Mesenchymal stem cell (in vitro differentiated cells and primary cell): Measurements from ENCODE around the gene KSR1.

Source experiments
- DNase-seq: peaks from one replicate; pipeline ENCODE4 v3.0.0-alpha.2; 2013
- H2AFZ ChIP-seq: one replicate; pipeline ENCODE4 v1.6.1; 2013; ENCODE audit warnings: low read depth, mild to moderate bottlenecking, control low read depth, inconsistent platforms, low read length, moderate library complexity
- H2AK5ac ChIP-seq: 2 replicates; pipeline ENCODE4 v1.6.1; 2013; ENCODE audit warnings: low read length, moderate library complexity, mild to moderate bottlenecking, inconsistent platforms; ENCODE audit not compliant: severe bottlenecking
- H2BK120ac ChIP-seq: one replicate; pipeline ENCODE4 v1.6.1; 2013; ENCODE audit warnings: low read depth, mild to moderate bottlenecking, inconsistent platforms, low read length, moderate library complexity
- H2BK12ac ChIP-seq, 2 experiments: one replicate each; pipeline ENCODE4 v1.6.1; 2013; ENCODE audit warnings: inconsistent platforms in 2 of 2, low read length in 2 of 2, mild to moderate bottlenecking in 2 of 2, moderate library complexity in 2 of 2, control low read depth in 1 of 2
- H2BK15ac ChIP-seq: one replicate; pipeline ENCODE4 v1.6.1; 2013; ENCODE audit warnings: mild to moderate bottlenecking, low read depth, inconsistent platforms; ENCODE audit not compliant: poor library complexity, severe bottlenecking
- H2BK5ac ChIP-seq: 2 replicates; pipeline ENCODE4 v1.6.1; 2013; ENCODE audit warnings: low read depth, mild to moderate bottlenecking, low read length, control low read depth, inconsistent platforms; ENCODE audit not compliant: poor library complexity, severe bottlenecking
- H3K14ac ChIP-seq, 2 experiments: one replicate each; pipeline ENCODE4 v1.6.1; 2013; ENCODE audit warnings: inconsistent platforms in 2 of 2, low read length in 2 of 2, control low read depth in 1 of 2, mild to moderate bottlenecking in 1 of 2, moderate library complexity in 1 of 2
- H3K18ac ChIP-seq, 2 experiments: one replicate each; pipeline ENCODE4 v1.6.1; 2013; ENCODE audit warnings: inconsistent platforms in 2 of 2, low read length in 2 of 2, control low read depth in 1 of 2, low read depth in 1 of 2, mild to moderate bottlenecking in 1 of 2
- H3K23ac ChIP-seq, 2 experiments: one replicate each; pipeline ENCODE4 v1.6.1; 2013; ENCODE audit warnings: inconsistent platforms in 2 of 2, low read length in 2 of 2, mild to moderate bottlenecking in 2 of 2, moderate library complexity in 2 of 2, control low read depth in 1 of 2
- H3K27ac ChIP-seq: 2 replicates; pipeline ENCODE4 v1.5.1; 2013; ENCODE audit warnings: mild to moderate bottlenecking, moderate library complexity, low read length, control low read depth, inconsistent platforms; ENCODE audit not compliant: poor library complexity, severe bottlenecking
- H3K27me3 ChIP-seq, 2 experiments: 2 replicates each; pipeline versions ENCODE4 v1.6.1 to v1.7.0; 2013; ENCODE audit warnings: low read length in 2 of 2, mild to moderate bottlenecking in 2 of 2, moderate library complexity in 2 of 2, control low read depth in 1 of 2, inconsistent platforms in 1 of 2; ENCODE audit not compliant: control insufficient read depth in 1 of 2, insufficient read depth in 1 of 2
- H3K36me3 ChIP-seq, 2 experiments: 2 replicates each; pipeline versions ENCODE4 v1.6.1 to v1.7.0; 2013; ENCODE audit warnings: low read length in 2 of 2, control low read depth in 1 of 2, inconsistent platforms in 1 of 2, low read depth in 1 of 2, mild to moderate bottlenecking in 1 of 2; ENCODE audit not compliant: insufficient read depth in 2 of 2, control insufficient read depth in 1 of 2
- H3K4ac ChIP-seq, 2 experiments: one replicate each; pipeline ENCODE4 v1.6.1; 2013; ENCODE audit warnings: inconsistent platforms in 2 of 2, low read length in 2 of 2, mild to moderate bottlenecking in 2 of 2, moderate library complexity in 2 of 2, control low read depth in 1 of 2, low read depth in 1 of 2
- H3K4me1 ChIP-seq: 2 replicates; pipeline ENCODE4 v1.6.1; 2013; ENCODE audit warnings: low read depth, low read length, control low read depth; ENCODE audit not compliant: control insufficient read depth, insufficient read depth
- H3K4me2 ChIP-seq: 2 replicates; pipeline ENCODE4 v1.6.1; 2013; ENCODE audit warnings: low read length, mild to moderate bottlenecking, inconsistent platforms; ENCODE audit not compliant: poor library complexity, severe bottlenecking
- H3K4me3 ChIP-seq, 2 experiments: 2 replicates each; pipeline versions ENCODE4 v1.5.1 to v1.7.0; 2013; ENCODE audit warnings: low read length in 2 of 2, mild to moderate bottlenecking in 2 of 2, control low read depth in 1 of 2, low read depth in 1 of 2; ENCODE audit not compliant: insufficient read depth in 1 of 2
- H3K79me1 ChIP-seq: replicated peaks from 2 replicates; pipeline ENCODE4 v1.6.1; 2013; ENCODE audit warnings: mild to moderate bottlenecking, control low read depth, low read length, inconsistent platforms; ENCODE audit not compliant: poor library complexity, severe bottlenecking
- H3K9ac ChIP-seq: 2 replicates; pipeline ENCODE4 v1.7.0; 2013; ENCODE audit warnings: mild to moderate bottlenecking, low read length, moderate library complexity
- H3K9me3 ChIP-seq: 2 replicates; pipeline ENCODE4 v1.7.0; 2013; ENCODE audit warnings: mild to moderate bottlenecking, low read length; ENCODE audit not compliant: control insufficient read depth
- H4K8ac ChIP-seq: one replicate; pipeline ENCODE4 v1.6.1; 2013; ENCODE audit warnings: inconsistent platforms, mild to moderate bottlenecking, low read length, moderate library complexity
- H4K91ac ChIP-seq: one replicate; pipeline ENCODE4 v1.6.1; 2013; ENCODE audit warnings: mild to moderate bottlenecking, low read length, inconsistent platforms
- WGBS: methylation state at CpG from one replicate; pipeline ENCODE4 v1.1.7; 2013; ENCODE audit warnings: mixed read lengths; 5-methylcytosine and 5-hydroxymethylcytosine counted together

The KSR1 gene

GRCh38 chr17:27533874-27534815 lies 77.9 kb downstream of the KSR1 start:
- Histone ChIP-seq H4K91ac (peak overlapping the region; percentile 73), H3K23ac (no peak overlapping the region), H3K14ac (peak overlapping the region in 1 of 2 experiments; percentile 95), H2AK5ac (peak overlapping the region; percentile 97), H2BK15ac (peak overlapping the region; percentile 40), H2AFZ (no peak overlapping the region), H3K4me3 (no peak overlapping the region), H3K27me3 (no peaks in the 10 kb centered on the region), H3K36me3 (no peaks in the 10 kb centered on the region), H3K4ac (peak overlapping the region; percentile 7 to 81), H2BK12ac (peak overlapping the region; percentile 34 to 92), H3K4me1 (peaks cover 55% of the 10 kb centered on the region), H2BK120ac (peak overlapping the region; percentile 23), H4K8ac (peak overlapping the region; percentile 35), H3K18ac (peak overlapping the region; percentile 75 to 89), H3K9me3 (no peaks in the 10 kb centered on the region), H3K4me2 (peak overlapping the region; percentile 5), H2BK5ac (peak overlapping the region; percentile 66), H3K79me1 (peaks cover 27% of the 10 kb centered on the region), H3K9ac (no peak overlapping the region), H3K27ac (peak overlapping the region; percentile 85)
- WGBS = 52% methylated on average over 13 of the region's 14 CpGs
- peak; percentile 88 for DNase-seq

- H3K4me1 ChIP-seq = peaks cover 62% of the 10 kb centered on the region
- H3K18ac ChIP-seq = peak overlapping the region; percentile 78 to 91
- H3K4me3 ChIP-seq = no peak overlapping the region
- no peak overlapping the region for H2BK15ac ChIP-seq
- peak overlapping the region; percentile 65 to 89 for H2BK12ac ChIP-seq
- peak overlapping the region; percentile 4 for H3K9ac ChIP-seq
- peak overlapping the region; percentile 65 to 67 for H3K4ac ChIP-seq
- H3K36me3 ChIP-seq = no peaks in the 10 kb centered on the region
- 47% methylated on average over 10 of the region's 12 CpGs for WGBS
- H3K14ac ChIP-seq = peak overlapping the region in 1 of 2 experiments; percentile 32
- no peaks in the 10 kb centered on the region for H3K27me3 ChIP-seq
- H3K4me2 ChIP-seq = peak overlapping the region; percentile 13
- no peak overlapping the region for H2AFZ ChIP-seq
- H3K9me3 ChIP-seq = no peaks in the 10 kb centered on the region
- peak overlapping the region; percentile 85 for H3K27ac ChIP-seq
- DNase-seq = peak; percentile 59
- peak overlapping the region; percentile 86 for H4K91ac ChIP-seq
- H2BK5ac ChIP-seq = peak overlapping the region; percentile 26
- H3K23ac ChIP-seq = no peak overlapping the region
- peak overlapping the region; percentile 97 for H2AK5ac ChIP-seq
- peak overlapping the region; percentile 57 for H4K8ac ChIP-seq
- peak overlapping the region; percentile 44 for H2BK120ac ChIP-seq
- H3K79me1 ChIP-seq = peaks cover 29% of the 10 kb centered on the region
Measured at GRCh38 chr17:27535178-27535928, 79.1 kb downstream of the KSR1 start.

GRCh38 chr17:27535975-27536374 lies 79.7 kb downstream of the KSR1 start:
- Histone ChIP-seq H3K4me2 (no peak overlapping the region), H3K4me3 (no peak overlapping the region), H2BK120ac (peak overlapping the region; percentile 44), H3K79me1 (peaks cover 28% of the 10 kb centered on the region), H2BK5ac (peak overlapping the region; percentile 26), H3K18ac (peak overlapping the region; percentile 78 to 91), H3K14ac (peak overlapping the region in 1 of 2 experiments; percentile 32), H2BK12ac (peak overlapping the region; percentile 65 to 75), H2AFZ (no peak overlapping the region), H3K9ac (peak overlapping the region; percentile 4), H3K23ac (no peak overlapping the region), H3K4me1 (peaks cover 66% of the 10 kb centered on the region), H2BK15ac (peak overlapping the region; percentile 55), H3K27me3 (no peaks in the 10 kb centered on the region), H3K9me3 (no peaks in the 10 kb centered on the region), H3K27ac (peak overlapping the region; percentile 85), H4K91ac (peak overlapping the region; percentile 86), H2AK5ac (peak overlapping the region; percentile 80), H3K36me3 (no peaks in the 10 kb centered on the region), H4K8ac (peak overlapping the region; percentile 57), H3K4ac (peak overlapping the region; percentile 60 to 67)
- WGBS = 51% methylated on average over 7 of the region's 7 CpGs
- DNase-seq = no peak

GRCh38 chr17:27536781-27537180 lies 80.5 kb downstream of the KSR1 start:
- H3K4me3 ChIP-seq = no peak overlapping the region
- no peak overlapping the region for H2BK120ac ChIP-seq
- no peak overlapping the region for H4K8ac ChIP-seq
- H3K4me2 ChIP-seq = no peak overlapping the region
- no peaks in the 10 kb centered on the region for H3K27me3 ChIP-seq
- no peak overlapping the region for H3K4ac ChIP-seq
- DNase-seq = no peak
- H3K4me1 ChIP-seq = peaks cover 63% of the 10 kb centered on the region
- H3K9ac ChIP-seq = no peak overlapping the region
- WGBS = 93% methylated on average over 2 of the region's 3 CpGs
- H2BK12ac ChIP-seq = peak overlapping the region in 1 of 2 experiments; percentile 43
- no peaks in the 10 kb centered on the region for H3K9me3 ChIP-seq
- H2BK5ac ChIP-seq = no peak overlapping the region
- no peak overlapping the region for H3K23ac ChIP-seq
- H2AFZ ChIP-seq = no peak overlapping the region
- no peak overlapping the region for H4K91ac ChIP-seq
- no peaks in the 10 kb centered on the region for H3K36me3 ChIP-seq
- no peak overlapping the region for H2BK15ac ChIP-seq
- H3K14ac ChIP-seq = no peak overlapping the region
- peak overlapping the region; percentile 85 for H3K27ac ChIP-seq
- peak overlapping the region; percentile 60 for H2AK5ac ChIP-seq
- H3K79me1 ChIP-seq = peaks cover 24% of the 10 kb centered on the region
- no peak overlapping the region for H3K18ac ChIP-seq
